ENCODE results near the gene RPL29. TPM values are rescaled to one million over a fixed set of nuclear protein-coding genes. Genes with fewer than 3 reads are reported as not detected.
A peak's percentile ranks its signal among the peaks of the same experiment; 100 is the strongest.

Gene RPL29
- total RNA-seq, 1 donor from 2014 or later: 952 TPM

GRCh38 chr3:52026041-52026440, 30.3 kb upstream of the RPL29 start:
- no peak for DNase-seq (ENCODE audit: low read depth in 2 of 2)

GRCh38 chr3:52025453-52025852, 29.8 kb upstream of the RPL29 start:
- peak; percentile 58 to 83 for DNase-seq (ENCODE audit: low read depth in 2 of 2)

- DNase-seq (ENCODE audit: low read depth in 2 of 2): no peak
These were observed 29.2 kb upstream of the RPL29 start for GRCh38 chr3:52024765-52025452.

GRCh38 chr3:52023860-52024764, 28.4 kb upstream of the RPL29 start:
- no peak for DNase-seq (ENCODE audit: low read depth in 2 of 2)

- no peak for DNase-seq (ENCODE audit: low read depth in 2 of 2)
These were observed 27.5 kb upstream of the RPL29 start for GRCh38 chr3:52023101-52023770.

- peak; percentile 18 to 28 for DNase-seq (ENCODE audit: low read depth in 2 of 2)
These were observed 26.8 kb upstream of the RPL29 start for GRCh38 chr3:52022323-52023100.

GRCh38 chr3:52021489-52022268, 26.0 kb upstream of the RPL29 start:
- DNase-seq (ENCODE audit: low read depth in 2 of 2): no peak

- DNase-seq (ENCODE audit: low read depth in 2 of 2): no peak
These were observed 25.1 kb upstream of the RPL29 start for GRCh38 chr3:52020796-52021195.

- DNase-seq (ENCODE audit: low read depth in 2 of 2): no peak
These were observed 23.8 kb upstream of the RPL29 start for GRCh38 chr3:52019352-52020080.

- DNase-seq (ENCODE audit: low read depth in 2 of 2): no peak
These were observed 22.8 kb upstream of the RPL29 start for GRCh38 chr3:52018319-52019000.

- DNase-seq (ENCODE audit: low read depth in 2 of 2): no peak
These were observed 21.9 kb upstream of the RPL29 start for GRCh38 chr3:52017586-52017985.

GRCh38 chr3:52015438-52016228, 19.9 kb upstream of the RPL29 start:
- no peak for DNase-seq (ENCODE audit: low read depth in 2 of 2)

- peak in 1 of 2 donors; percentile 16 for DNase-seq (ENCODE audit: low read depth in 2 of 2)
These were observed 18.9 kb upstream of the RPL29 start for GRCh38 chr3:52014613-52015012.

GRCh38 chr3:52013802-52014598, 18.3 kb upstream of the RPL29 start:
- DNase-seq (ENCODE audit: low read depth in 2 of 2): no peak

- peak in 1 of 2 donors; percentile 28 for DNase-seq (ENCODE audit: low read depth in 2 of 2)
These were observed 17.0 kb upstream of the RPL29 start for GRCh38 chr3:52012699-52013098.

GRCh38 chr3:52010431-52010830, 14.7 kb upstream of the RPL29 start:
- DNase-seq (ENCODE audit: low read depth in 2 of 2): no peak

GRCh38 chr3:52007291-52007690, 11.6 kb upstream of the RPL29 start:
- DNase-seq (ENCODE audit: low read depth in 2 of 2): no peak

- DNase-seq (ENCODE audit: low read depth in 2 of 2): no peak
These were observed 11.1 kb upstream of the RPL29 start for GRCh38 chr3:52006820-52007133.

Measured in dermis microvascular lymphatic vessel endothelial cell (primary cell).